ENCODE results near the gene PCDHB11.
"Not testable (repeated sequence)": the region's sequence is repeated elsewhere in the genome, so short reads cannot be mapped to it uniquely, and the experiment has no call there.

The PCDHB11 gene

GRCh38 chr5:141186897-141187512 is 12.4 kb upstream of the PCDHB11 start, which contains the start of gene PCDHB9:
TSS of gene PCDHB9 (plus strand) at chr5:141187161. CDS start at chr5:141187319, 158 bp downstream.
- DNase-seq (ENCODE audit: low spot score), result no peak

- DNase-seq (ENCODE audit: low spot score), result not testable (repeated sequence)
Measured at GRCh38 chr5:141188682-141189081, 10.7 kb upstream of the PCDHB11 start.

- DNase-seq (ENCODE audit: low spot score), result not testable (repeated sequence)
Measured at GRCh38 chr5:141189131-141189530, 10.3 kb upstream of the PCDHB11 start.

GRCh38 chr5:141192110-141192725 is 7.2 kb upstream of the PCDHB11 start, which contains the start of gene PCDHB10:
TSS of gene PCDHB10 (plus strand) at chr5:141192353. CDS start at chr5:141192553, 200 bp downstream.
- peak; percentile 28 for DNase-seq (ENCODE audit: low spot score)

- not testable (repeated sequence) for DNase-seq (ENCODE audit: low spot score)
Measured at GRCh38 chr5:141194332-141194731, 5.1 kb upstream of the PCDHB11 start.

- DNase-seq (ENCODE audit: low spot score), result no peak
Measured at GRCh38 chr5:141196363-141196762, 3.1 kb upstream of the PCDHB11 start.

- not testable (repeated sequence) for DNase-seq (ENCODE audit: low spot score)
Measured at GRCh38 chr5:141201126-141201525, 1.7 kb downstream of the PCDHB11 start.

GRCh38 chr5:141201646-141202045 is 2.2 kb downstream of the PCDHB11 start:
- not testable (repeated sequence) for DNase-seq (ENCODE audit: low spot score)

GRCh38 chr5:141208478-141208877 is 9.1 kb downstream of the PCDHB11 start, which contains the start of gene PCDHB12:
TSS of gene PCDHB12 (plus strand) at chr5:141208719. CDS start at chr5:141208908, 189 bp downstream.
- no peak for DNase-seq (ENCODE audit: low spot score)

GRCh38 chr5:141210281-141210680 is 10.9 kb downstream of the PCDHB11 start:
- DNase-seq (ENCODE audit: low spot score), result not testable (repeated sequence)

- DNase-seq (ENCODE audit: low spot score), result not testable (repeated sequence)
Measured at GRCh38 chr5:141210849-141211248, 11.4 kb downstream of the PCDHB11 start.

- not testable (repeated sequence) for DNase-seq (ENCODE audit: low spot score)
Measured at GRCh38 chr5:141213656-141214339, 14.4 kb downstream of the PCDHB11 start, which contains the start of gene PCDHB13. TSS of gene PCDHB13 (plus strand) at chr5:141213919. CDS start at chr5:141214124, 205 bp downstream.

GRCh38 chr5:141214583-141214982 is 15.2 kb downstream of the PCDHB11 start:
- not testable (repeated sequence) for DNase-seq (ENCODE audit: low spot score)

- not testable (repeated sequence) for DNase-seq (ENCODE audit: low spot score)
Measured at GRCh38 chr5:141215504-141215903, 16.1 kb downstream of the PCDHB11 start.

GRCh38 chr5:141216035-141216434 is 16.6 kb downstream of the PCDHB11 start:
- DNase-seq (ENCODE audit: low spot score), result not testable (repeated sequence)

- peak; percentile 44 for DNase-seq (ENCODE audit: low spot score)
Measured at GRCh38 chr5:141223112-141223783, 23.8 kb downstream of the PCDHB11 start, which contains the start of gene PCDHB14. TSS of gene PCDHB14 (plus strand) at chr5:141223343. CDS start at chr5:141223506, 163 bp downstream.

GRCh38 chr5:141224844-141225243 is 25.4 kb downstream of the PCDHB11 start:
- not testable (repeated sequence) for DNase-seq (ENCODE audit: low spot score)

GRCh38 chr5:141225421-141225820 is 26.0 kb downstream of the PCDHB11 start:
- DNase-seq (ENCODE audit: low spot score), result not testable (repeated sequence)

GRCh38 chr5:141234109-141234667 is 34.8 kb downstream of the PCDHB11 start:
- DNase-seq (ENCODE audit: low spot score), result no peak

- not testable (repeated sequence) for DNase-seq (ENCODE audit: low spot score)
Measured at GRCh38 chr5:141235922-141236321, 36.5 kb downstream of the PCDHB11 start.

- no peak for DNase-seq (ENCODE audit: low spot score)
Measured at GRCh38 chr5:141236516-141237313, 37.3 kb downstream of the PCDHB11 start.

Data from hepatic stellate cell (primary cell).